MM.1S (cell line): Measurements from ENCODE around the gene RPS3A.

ENCODE experiments used
- DNase-seq: peaks from one replicate; pipeline ENCODE4 v3.0.0-alpha.2; 2015
- H2AFZ ChIP-seq: fragments of 300-600 bp; sonication (generic); 2 replicates; pipeline ENCODE4 v1.6.0; 2016; ENCODE audit warnings: antibody characterized with exemption, low read length
- H3F3A ChIP-seq: fragments of 300-600 bp; sonication (generic); 2 replicates; pipeline ENCODE4 v1.6.1; 2016; ENCODE audit warnings: mild to moderate bottlenecking, antibody characterized with exemption, low read length, moderate library complexity, mixed read lengths; ENCODE audit not compliant: insufficient read depth
- H3K27ac ChIP-seq: fragments of 300-600 bp; sonication (generic); 2 replicates; pipeline ENCODE4 v1.5.1; 2016; ENCODE audit warnings: mild to moderate bottlenecking, low read length
- H3K27me3 ChIP-seq: fragments of 300-600 bp; sonication (generic); replicated peaks from 2 replicates; pipeline ENCODE4 v1.6.0; 2016; ENCODE audit warnings: low read length; ENCODE audit not compliant: insufficient read depth
- H3K36me3 ChIP-seq: fragments of 300-600 bp; sonication (generic); replicated peaks from 2 replicates; pipeline ENCODE4 v1.6.1; 2016; ENCODE audit warnings: mild to moderate bottlenecking, low read length, mixed read lengths; ENCODE audit not compliant: insufficient read depth
- H3K4me1 ChIP-seq: fragments of 300-600 bp; sonication (generic); 2 replicates; pipeline ENCODE4 v1.6.1; 2016; ENCODE audit warnings: low read length, mixed read lengths
- H3K4me2 ChIP-seq: fragments of 300-600 bp; sonication (generic); 2 replicates; pipeline ENCODE4 v1.6.0; 2016; ENCODE audit warnings: low read depth, low read length
- H3K4me3 ChIP-seq: fragments of 300-600 bp; sonication (generic); 2 replicates; pipeline ENCODE4 v1.5.1; 2016; ENCODE audit warnings: low read length, mixed read lengths
- H3K79me2 ChIP-seq: fragments of 300-600 bp; sonication (generic); 2 replicates; pipeline ENCODE4 v1.6.1; 2016; ENCODE audit warnings: mixed run types, low read length, mixed read lengths
- H3K9ac ChIP-seq: fragments of 300-600 bp; sonication (generic); 2 replicates; pipeline ENCODE4 v1.6.1; 2016; ENCODE audit warnings: low read length, mixed read lengths
- H3K9me2 ChIP-seq: fragments of 300-600 bp; sonication (generic); replicated peaks from 2 replicates; pipeline ENCODE4 v1.6.1; 2016; ENCODE audit warnings: mild to moderate bottlenecking, low read length, mixed read lengths; ENCODE audit not compliant: insufficient read depth
- H3K9me3 ChIP-seq: fragments of 300-600 bp; sonication (generic); replicated peaks from 2 replicates; pipeline ENCODE4 v1.6.1; 2016; ENCODE audit warnings: mild to moderate bottlenecking, low read length, mixed read lengths; ENCODE audit not compliant: insufficient read depth
- H4K20me1 ChIP-seq: fragments of 300-600 bp; sonication (generic); 2 replicates; pipeline ENCODE4 v1.6.1; 2016; ENCODE audit warnings: mild to moderate bottlenecking, low read length, moderate library complexity, mixed read lengths; ENCODE audit not compliant: insufficient read depth
- CTCF ChIP-seq: fragments of 300-600 bp; sonication (generic); IDR thresholded peaks from 2 replicates; pipeline ENCODE4 v1.5.1; 2016; ENCODE audit warnings: antibody characterized with exemption, low read length, mixed read lengths
- EZH2 ChIP-seq: fragments of 300-600 bp; sonication (generic); optimal IDR thresholded peaks from 2 replicates; pipeline ENCODE3; 2017; ENCODE audit warnings: low read depth, mild to moderate bottlenecking, antibody characterized with exemption, low read length, mixed read lengths
- EZH2phosphoT487 ChIP-seq: fragments of 300-600 bp; sonication (generic); IDR thresholded peaks from 2 replicates; pipeline ENCODE4 v1.6.1; 2018; ENCODE audit warnings: antibody characterized with exemption, low read length

Gene RPS3A

GRCh38 chr4:151153585-151153984 is 54.2 kb downstream of the RPS3A start:
- no peak for DNase-seq
- TF ChIP-seq CTCF, result no peak
- no peak for TF ChIP-seq EZH2phosphoT487
- no peak for TF ChIP-seq EZH2
- H3K4me1 ChIP-seq, result no peaks in the 10 kb centered on the region

More at GRCh38 chr4:151153585-151153984, 54.2 kb downstream of the RPS3A start:
- no peaks in the 10 kb centered on the region for H3K36me3 ChIP-seq
- H2AFZ ChIP-seq, result no peak overlapping the region
- no peaks in the 10 kb centered on the region for H3F3A ChIP-seq
- no peak overlapping the region for H3K4me2 ChIP-seq
- H3K9me3 ChIP-seq, result no peaks in the 10 kb centered on the region
- no peaks in the 10 kb centered on the region for H4K20me1 ChIP-seq
- no peak overlapping the region for H3K4me3 ChIP-seq
- no peaks in the 10 kb centered on the region for H3K79me2 ChIP-seq
- no peaks in the 10 kb centered on the region for H3K9me2 ChIP-seq
- H3K27me3 ChIP-seq, result no peaks in the 10 kb centered on the region
- no peak overlapping the region for H3K9ac ChIP-seq
- H3K27ac ChIP-seq, result no peak overlapping the region
